Osteocyte (in vitro differentiated cells): ENCODE results near the gene ADAMTS6. TPM values are rescaled to one million over a fixed set of nuclear protein-coding genes. Genes with fewer than 3 reads are reported as not detected.
A peak's percentile ranks its signal among the peaks of the same experiment; 100 is the strongest.

Experiments
- DNase-seq: peaks from one replicate; pipeline ENCODE4 v3.0.0; 2021; ENCODE audit warnings: mixed read lengths; ENCODE audit not compliant: unreplicated experiment; ENCODE audit errors: extremely low spot score
- H3K27ac Mint-ChIP-seq: one replicate; pipeline ENCODE4 v1.8.0; 2021; ENCODE audit warnings: mild to moderate bottlenecking, mixed read lengths; ENCODE audit not compliant: unreplicated experiment
- H3K27me3 Mint-ChIP-seq: one replicate; pipeline ENCODE4 v1.8.0; 2021; ENCODE audit warnings: mixed read lengths; ENCODE audit not compliant: unreplicated experiment
- H3K36me3 Mint-ChIP-seq: one replicate; pipeline ENCODE4 v1.8.0; 2021; ENCODE audit warnings: mixed read lengths; ENCODE audit not compliant: unreplicated experiment
- H3K4me1 Mint-ChIP-seq: one replicate; pipeline ENCODE4 v1.8.0; 2021; ENCODE audit warnings: mixed read lengths; ENCODE audit not compliant: unreplicated experiment
- H3K4me3 Mint-ChIP-seq: one replicate; pipeline ENCODE4 v1.8.0; 2021; ENCODE audit warnings: mild to moderate bottlenecking, moderate library complexity, mixed read lengths; ENCODE audit not compliant: unreplicated experiment
- H3K9me3 Mint-ChIP-seq: one replicate; pipeline ENCODE4 v1.8.0; 2021; ENCODE audit warnings: mixed read lengths; ENCODE audit not compliant: unreplicated experiment
- total RNA-seq: library from RNA; stranded (reverse); gene quantifications from 2 replicates; pipeline ENCODE4 v1.2.1, GENCODE V29; 2021
- TF ChIP-seq, protein P1 (sequence below): fragments of 200-600 bp; sonication (generic); IDR thresholded peaks from 2 replicates; pipeline ENCODE4 v1.5.0; 2021; ENCODE audit warnings: antibody characterized with exemption, mild to moderate bottlenecking, moderate library complexity

Gene ADAMTS6
- total RNA-seq, 1 donor from 2014 or later: 4.7 TPM

DNA sequence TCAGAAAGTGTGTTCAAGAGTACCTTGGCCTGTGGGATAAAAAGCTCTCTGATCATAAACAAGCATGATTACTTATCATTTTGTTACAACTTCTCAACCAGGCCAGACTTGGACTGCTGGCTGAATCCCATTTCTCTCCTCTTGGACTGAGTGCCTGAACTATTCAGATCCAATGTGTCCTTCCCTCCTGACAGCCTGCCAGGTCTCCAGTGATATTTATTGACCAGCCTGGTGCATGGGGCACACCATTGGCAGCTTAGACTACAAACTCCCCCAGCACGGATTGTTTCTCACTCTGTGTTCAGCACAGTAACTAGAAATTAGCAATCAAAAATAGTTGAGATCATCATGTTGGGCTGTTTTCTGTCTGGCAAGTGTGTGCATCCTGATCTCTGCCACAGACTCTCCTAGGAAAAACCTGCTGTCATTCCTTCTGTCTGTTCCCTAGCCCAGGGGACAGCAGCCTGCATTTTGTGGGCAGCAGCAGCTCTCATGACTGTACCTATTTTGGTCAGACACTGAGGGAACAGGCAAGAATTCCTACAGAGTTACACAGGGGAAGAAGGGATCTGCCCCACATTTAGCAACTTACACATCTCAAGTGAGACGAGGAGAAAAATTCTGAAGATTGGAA, 348.1 kb downstream of the ADAMTS6 start:
- Mint-ChIP-seq H3K4me1 (peaks cover 10% of the 10 kb centered on the region), H3K9me3 (no peaks in the 10 kb centered on the region), H3K4me3 (no peak overlapping the region), H3K27me3 (no peaks in the 10 kb centered on the region), H3K36me3 (no peaks in the 10 kb centered on the region), H3K27ac (no peak overlapping the region)
- DNase-seq: no peak
- TF ChIP-seq, protein P1, sequence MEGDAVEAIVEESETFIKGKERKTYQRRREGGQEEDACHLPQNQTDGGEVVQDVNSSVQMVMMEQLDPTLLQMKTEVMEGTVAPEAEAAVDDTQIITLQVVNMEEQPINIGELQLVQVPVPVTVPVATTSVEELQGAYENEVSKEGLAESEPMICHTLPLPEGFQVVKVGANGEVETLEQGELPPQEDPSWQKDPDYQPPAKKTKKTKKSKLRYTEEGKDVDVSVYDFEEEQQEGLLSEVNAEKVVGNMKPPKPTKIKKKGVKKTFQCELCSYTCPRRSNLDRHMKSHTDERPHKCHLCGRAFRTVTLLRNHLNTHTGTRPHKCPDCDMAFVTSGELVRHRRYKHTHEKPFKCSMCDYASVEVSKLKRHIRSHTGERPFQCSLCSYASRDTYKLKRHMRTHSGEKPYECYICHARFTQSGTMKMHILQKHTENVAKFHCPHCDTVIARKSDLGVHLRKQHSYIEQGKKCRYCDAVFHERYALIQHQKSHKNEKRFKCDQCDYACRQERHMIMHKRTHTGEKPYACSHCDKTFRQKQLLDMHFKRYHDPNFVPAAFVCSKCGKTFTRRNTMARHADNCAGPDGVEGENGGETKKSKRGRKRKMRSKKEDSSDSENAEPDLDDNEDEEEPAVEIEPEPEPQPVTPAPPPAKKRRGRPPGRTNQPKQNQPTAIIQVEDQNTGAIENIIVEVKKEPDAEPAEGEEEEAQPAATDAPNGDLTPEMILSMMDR: no peak

- Mint-ChIP-seq H3K36me3 (no peaks in the 10 kb centered on the region), H3K27me3 (no peaks in the 10 kb centered on the region), H3K9me3 (no peaks in the 10 kb centered on the region), H3K4me1 (peaks cover 13% of the 10 kb centered on the region), H3K27ac (no peak overlapping the region), H3K4me3 (no peak overlapping the region)
- DNase-seq: no peak
- TF ChIP-seq, protein P1: no peak
Measured at GRCh38 chr5:65132386-65132785, 349.3 kb downstream of the ADAMTS6 start.

DNA sequence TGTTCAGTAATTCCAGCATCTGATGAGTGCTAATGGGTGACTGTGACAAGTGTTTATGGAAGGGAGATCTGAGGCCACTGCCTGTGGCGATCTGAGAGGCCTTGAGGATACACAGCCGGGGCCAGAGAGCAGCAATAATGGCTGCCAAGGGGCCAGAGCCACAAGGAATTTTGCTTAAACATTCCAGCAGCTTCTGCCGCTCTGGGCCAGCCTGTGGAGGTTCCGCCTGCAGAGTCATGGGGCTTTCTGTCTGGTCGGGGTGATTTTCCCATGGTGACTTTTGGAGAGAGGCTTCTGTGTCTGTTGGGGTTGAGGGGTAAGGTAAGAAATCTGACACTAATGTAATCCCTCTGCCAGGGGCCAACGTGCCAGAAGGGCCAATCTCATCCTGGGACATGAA, 353.5 kb downstream of the ADAMTS6 start:
- TF ChIP-seq, protein P1: no peak
- Mint-ChIP-seq H3K9me3 (no peaks in the 10 kb centered on the region), H3K4me3 (no peak overlapping the region), H3K36me3 (no peaks in the 10 kb centered on the region), H3K4me1 (peaks cover 19% of the 10 kb centered on the region), H3K27me3 (no peaks in the 10 kb centered on the region), H3K27ac (peak overlapping the region; percentile 82)
- no peak for DNase-seq

GRCh38 chr5:65127161-65127901, 354.4 kb downstream of the ADAMTS6 start:
- Mint-ChIP-seq H3K27me3 (no peaks in the 10 kb centered on the region), H3K4me1 (peaks cover 19% of the 10 kb centered on the region), H3K9me3 (no peaks in the 10 kb centered on the region), H3K36me3 (no peaks in the 10 kb centered on the region), H3K4me3 (no peak overlapping the region), H3K27ac (peak overlapping the region; percentile 82)
- DNase-seq: no peak
- TF ChIP-seq, protein P1: no peak

DNA sequence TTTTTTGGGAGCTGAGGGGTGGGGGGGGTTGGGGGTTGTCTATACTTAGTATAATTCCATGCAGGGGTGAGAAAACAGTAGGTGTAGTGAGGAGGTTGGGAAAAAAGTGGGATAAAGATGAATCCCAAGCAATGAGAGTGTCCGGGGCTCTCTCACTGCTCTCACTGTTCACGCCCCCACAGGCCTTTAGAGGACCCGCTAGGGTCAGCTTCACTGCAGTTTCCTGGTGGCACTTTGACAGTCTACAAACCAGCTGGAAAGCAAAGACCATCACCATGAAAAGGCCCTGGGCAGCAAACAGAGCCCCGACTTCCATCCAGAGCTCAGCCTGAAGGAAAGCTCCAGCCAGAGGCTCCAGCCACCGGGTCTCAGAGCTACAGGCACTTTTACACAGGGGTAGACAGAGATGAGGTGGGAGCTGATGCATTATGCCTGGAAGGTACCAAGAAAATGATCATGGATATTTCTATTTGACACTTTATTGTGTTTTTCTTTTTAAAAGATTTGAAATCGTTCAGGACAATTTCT, 355.1 kb downstream of the ADAMTS6 start:
- Mint-ChIP-seq H3K36me3 (no peaks in the 10 kb centered on the region), H3K4me1 (peaks cover 19% of the 10 kb centered on the region), H3K27me3 (no peaks in the 10 kb centered on the region), H3K27ac (no peak overlapping the region), H3K9me3 (no peaks in the 10 kb centered on the region), H3K4me3 (no peak overlapping the region)
- no peak for DNase-seq
- TF ChIP-seq, protein P1: no peak
